HEK293 (cell line): ENCODE data around the gene ASMTL.

Experiments
- CTCF ChIA-PET: fragments of 350-600 bp; formaldehyde crosslinking; extraction: SDS; loops from one replicate; lab custom pipeline; 2021; ENCODE audit warnings: antibody characterized with exemption; lab: Yijun Ruan, JAX
- POLR2A ChIA-PET: fragments of 300-600 bp; formaldehyde crosslinking; extraction: SDS; loops from one replicate; lab custom pipeline; 2020; ENCODE audit warnings: antibody characterized with exemption, inconsistent platforms; lab: Yijun Ruan, JAX
- H3K27ac ChIP-seq: fragments of 200-500 bp; sonication (Bioruptor generic); 2 replicates; pipeline ENCODE4 v1.5.1; 2014; ENCODE audit warnings: low read depth, low read length, control low read depth, inconsistent platforms; ENCODE audit errors: extremely low read depth
- H3K36me3 ChIP-seq, 2 experiments: fragments of 200-500 bp in 1 of 2; sonication (Bioruptor generic) in 1 of 2; 1 replicate in 1 of 2; 2 replicates in 1 of 2; pipeline ENCODE4 v1.5.1; 2014 to 2017; ENCODE audit warnings: inconsistent platforms in 2 of 2, low read length in 2 of 2; ENCODE audit not compliant: control insufficient read depth in 2 of 2, insufficient read depth in 1 of 2
- H3K4me1 ChIP-seq: fragments of 200-500 bp; sonication (Bioruptor generic); 2 replicates; pipeline ENCODE4 v1.5.1; 2014; ENCODE audit warnings: mild to moderate bottlenecking, low read length, inconsistent platforms; ENCODE audit not compliant: control insufficient read depth, insufficient read depth
- H3K4me3 ChIP-seq: 2 replicates; pipeline ENCODE4 v1.5.1; 2011; ENCODE audit warnings: low read depth, mild to moderate bottlenecking, control low read depth, low read length, moderate library complexity
- H3K9me3 ChIP-seq: fragments of 200-500 bp; sonication (Bioruptor generic); 2 replicates; pipeline ENCODE4 v1.5.1; 2014; ENCODE audit warnings: low read depth, low read length, inconsistent platforms; ENCODE audit not compliant: control insufficient read depth, insufficient read depth
- BCL11B ChIP-seq: fragments of 450-650 bp; formaldehyde crosslinking; IDR thresholded peaks from 2 replicates; pipeline ENCODE4 v1.5.1; 2016; ENCODE audit warnings: low read depth, missing biosample characterization, missing genetic modification characterization
- KLF1 ChIP-seq: fragments of 450-650 bp; formaldehyde crosslinking; IDR thresholded peaks from 2 replicates; pipeline ENCODE4 v1.5.1; 2016; ENCODE audit warnings: missing biosample characterization, missing genetic modification characterization
- KLF16 ChIP-seq: fragments of 450-650 bp; formaldehyde crosslinking; IDR thresholded peaks from 2 replicates; pipeline ENCODE4 v1.5.1; 2017; ENCODE audit warnings: missing biosample characterization, missing genetic modification characterization
- KLF9 ChIP-seq: fragments of 450-650 bp; formaldehyde crosslinking; IDR thresholded peaks from 2 replicates; pipeline ENCODE4 v1.5.1; 2016; ENCODE audit warnings: missing biosample characterization, missing genetic modification characterization, low read depth
- SP7 ChIP-seq: fragments of 450-650 bp; formaldehyde crosslinking; IDR thresholded peaks from 2 replicates; pipeline ENCODE4 v1.5.1; 2016; ENCODE audit warnings: missing biosample characterization, missing genetic modification characterization
- YY2 ChIP-seq: fragments of 450-650 bp; formaldehyde crosslinking; IDR thresholded peaks from 2 replicates; pipeline ENCODE4 v1.5.1; 2016; ENCODE audit warnings: missing biosample characterization, missing genetic modification characterization
- ZBTB1 ChIP-seq: fragments of 450-650 bp; formaldehyde crosslinking; IDR thresholded peaks from 2 replicates; pipeline ENCODE4 v1.5.1; 2016; ENCODE audit warnings: missing biosample characterization, missing genetic modification characterization
- ZBTB17 ChIP-seq: fragments of 450-650 bp; formaldehyde crosslinking; IDR thresholded peaks from 2 replicates; pipeline ENCODE4 v1.5.1; 2016; ENCODE audit warnings: missing biosample characterization, missing genetic modification characterization
- ZBTB8A ChIP-seq: fragments of 450-650 bp; formaldehyde crosslinking; IDR thresholded peaks from 2 replicates; pipeline ENCODE4 v1.5.1; 2016; ENCODE audit warnings: missing biosample characterization, missing genetic modification characterization
- ZNF2 ChIP-seq: fragments of 450-650 bp; formaldehyde crosslinking; IDR thresholded peaks from 2 replicates; pipeline ENCODE4 v1.5.1; 2016; ENCODE audit warnings: missing biosample characterization, missing genetic modification characterization
- ZNF214 ChIP-seq: fragments of 450-650 bp; formaldehyde crosslinking; IDR thresholded peaks from 2 replicates; pipeline ENCODE4 v1.5.1; 2017; ENCODE audit warnings: missing biosample characterization, mild to moderate bottlenecking, missing genetic modification characterization, borderline replicate concordance
- ZNF274 ChIP-seq, 2 experiments: fragments of 200-500 bp in 1 of 2; fragments of 450-650 bp in 1 of 2; sonication (Bioruptor generic) in 1 of 2; formaldehyde crosslinking in 1 of 2; IDR thresholded peaks; 2 replicates each; pipeline versions ENCODE4 v1.5.1 to v1.6.1; 2014 to 2016; ENCODE audit warnings: borderline replicate concordance in 1 of 2, inconsistent platforms in 1 of 2, low read length in 1 of 2, missing biosample characterization in 1 of 2, missing genetic modification characterization in 1 of 2
- ZNF311 ChIP-seq: fragments of 450-650 bp; formaldehyde crosslinking; IDR thresholded peaks from 2 replicates; pipeline ENCODE4 v1.5.1; 2017; ENCODE audit warnings: missing biosample characterization, missing genetic modification characterization, borderline replicate concordance
- ZNF391 ChIP-seq: fragments of 450-650 bp; formaldehyde crosslinking; IDR thresholded peaks from 2 replicates; pipeline ENCODE4 v1.5.1; 2016; ENCODE audit warnings: low read depth, missing biosample characterization, missing genetic modification characterization, borderline replicate concordance
- ZNF394 ChIP-seq: fragments of 450-650 bp; formaldehyde crosslinking; IDR thresholded peaks from 2 replicates; pipeline ENCODE4 v1.5.1; 2016; ENCODE audit warnings: missing biosample characterization, missing genetic modification characterization, mild to moderate bottlenecking, moderate library complexity, borderline replicate concordance
- ZNF416 ChIP-seq: fragments of 450-650 bp; formaldehyde crosslinking; IDR thresholded peaks from 2 replicates; pipeline ENCODE4 v1.5.1; 2016; ENCODE audit warnings: missing biosample characterization, missing genetic modification characterization
- ZNF548 ChIP-seq: fragments of 450-650 bp; formaldehyde crosslinking; IDR thresholded peaks from 2 replicates; pipeline ENCODE4 v1.5.1; 2016; ENCODE audit warnings: missing biosample characterization, missing genetic modification characterization
- ZNF561 ChIP-seq: fragments of 450-650 bp; IDR thresholded peaks from 2 replicates; pipeline ENCODE4 v1.5.1; 2018; ENCODE audit warnings: missing biosample characterization, missing genetic modification characterization, borderline replicate concordance
- ZNF585B ChIP-seq: fragments of 450-650 bp; formaldehyde crosslinking; IDR thresholded peaks from 2 replicates; pipeline ENCODE4 v1.5.1; 2016; ENCODE audit warnings: missing biosample characterization, missing genetic modification characterization
- ZNF596 ChIP-seq: fragments of 450-650 bp; IDR thresholded peaks from 2 replicates; pipeline ENCODE4 v1.5.0; 2018; ENCODE audit warnings: missing biosample characterization, mild to moderate bottlenecking, missing genetic modification characterization, moderate library complexity
- ZNF600 ChIP-seq: fragments of 450-650 bp; formaldehyde crosslinking; IDR thresholded peaks from 2 replicates; pipeline ENCODE4 v1.5.1; 2016; ENCODE audit warnings: missing biosample characterization, missing genetic modification characterization
- ZNF610 ChIP-seq: fragments of 450-650 bp; formaldehyde crosslinking; IDR thresholded peaks from 2 replicates; pipeline ENCODE4 v1.5.1; 2016; ENCODE audit warnings: missing biosample characterization, missing genetic modification characterization, borderline replicate concordance
- ZNF629 ChIP-seq: fragments of 450-650 bp; formaldehyde crosslinking; IDR thresholded peaks from 2 replicates; pipeline ENCODE4 v1.5.1; 2017; ENCODE audit warnings: missing biosample characterization, missing genetic modification characterization
- ZNF670 ChIP-seq: fragments of 450-650 bp; formaldehyde crosslinking; IDR thresholded peaks from 2 replicates; pipeline ENCODE4 v1.5.1; 2016; ENCODE audit warnings: missing biosample characterization, missing genetic modification characterization, low read depth
- ZXDB ChIP-seq: fragments of 450-650 bp; formaldehyde crosslinking; IDR thresholded peaks from 2 replicates; pipeline ENCODE4 v1.5.1; 2016; ENCODE audit warnings: missing biosample characterization, missing genetic modification characterization
- TF ChIP-seq, protein P1 (sequence below): fragments of 450-650 bp; formaldehyde crosslinking; IDR thresholded peaks from 2 replicates; pipeline ENCODE4; 2016; ENCODE audit warnings: missing biosample characterization, missing genetic modification characterization
- TF ChIP-seq, protein P2 (sequence below): fragments of 450-650 bp; formaldehyde crosslinking; IDR thresholded peaks from 2 replicates; pipeline ENCODE4 v1.5.1; 2016; ENCODE audit warnings: missing biosample characterization, missing genetic modification characterization
- TF ChIP-seq, protein P3 (sequence below): fragments of 450-650 bp; formaldehyde crosslinking; IDR thresholded peaks from 2 replicates; pipeline ENCODE4 v1.5.1; 2016; ENCODE audit warnings: missing biosample characterization, missing genetic modification characterization
- TF ChIP-seq, protein P4 (sequence below): fragments of 450-650 bp; formaldehyde crosslinking; conservative IDR thresholded peaks from 2 replicates; pipeline ENCODE4 v1.5.1; 2016; ENCODE audit warnings: low read depth, missing biosample characterization, missing genetic modification characterization

Gene ASMTL

DNA sequence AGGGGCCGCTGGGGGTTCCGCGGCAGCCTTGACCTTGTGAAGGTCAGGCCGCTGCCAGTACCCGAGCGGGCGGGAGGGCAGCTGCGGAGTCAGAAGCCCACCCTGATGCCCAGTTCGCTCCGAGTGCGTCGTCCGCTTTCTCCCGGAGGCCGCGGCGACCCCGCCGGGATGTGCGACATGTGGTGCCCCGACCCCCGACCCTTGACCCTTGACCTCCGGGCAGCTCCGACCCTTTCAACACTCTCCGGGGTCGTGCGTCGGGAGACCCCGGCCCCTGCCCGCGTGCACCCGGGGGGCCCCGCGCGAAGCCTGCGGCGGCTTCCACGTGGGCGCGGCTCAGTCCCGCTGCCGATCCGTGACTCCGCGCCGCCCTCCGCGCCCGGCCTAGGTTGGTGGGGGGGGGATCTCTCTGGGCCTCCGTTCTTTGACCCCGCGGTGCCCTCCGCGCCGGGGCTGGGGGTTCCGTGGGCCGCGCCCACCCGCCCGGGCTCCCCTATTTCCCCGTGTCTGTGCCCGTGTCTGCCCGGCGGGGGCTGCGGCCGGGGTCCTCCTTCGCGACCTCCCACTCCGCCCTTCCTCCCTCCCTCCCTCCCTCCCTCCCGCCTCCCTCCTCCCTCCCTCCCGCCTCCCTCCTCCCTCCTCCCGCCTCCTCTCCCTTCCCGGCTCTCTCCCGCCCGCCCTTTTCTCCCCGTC is 60.2 kb downstream of the ASMTL start (continued):
- TF ChIP-seq KLF1 (tag by site-specific recombination) (0 out of 2 replicates have a peak, but pooled peaks have one; percentile 35), ZNF585B (tag by site-specific recombination) (no peak), ZNF548 (no peak), ZNF274 (IDR thresholded peaks at IDR 0.05; ENCODE audit: low read length) (no peak), ZNF274 (tag by site-specific recombination; IDR thresholded peaks at IDR 0.05; ENCODE audit: borderline replicate concordance) (no peak), ZNF311 (tag by site-specific recombination) (no peak)
- TF ChIP-seq, all 188 proteins: peak for 56

DNA sequence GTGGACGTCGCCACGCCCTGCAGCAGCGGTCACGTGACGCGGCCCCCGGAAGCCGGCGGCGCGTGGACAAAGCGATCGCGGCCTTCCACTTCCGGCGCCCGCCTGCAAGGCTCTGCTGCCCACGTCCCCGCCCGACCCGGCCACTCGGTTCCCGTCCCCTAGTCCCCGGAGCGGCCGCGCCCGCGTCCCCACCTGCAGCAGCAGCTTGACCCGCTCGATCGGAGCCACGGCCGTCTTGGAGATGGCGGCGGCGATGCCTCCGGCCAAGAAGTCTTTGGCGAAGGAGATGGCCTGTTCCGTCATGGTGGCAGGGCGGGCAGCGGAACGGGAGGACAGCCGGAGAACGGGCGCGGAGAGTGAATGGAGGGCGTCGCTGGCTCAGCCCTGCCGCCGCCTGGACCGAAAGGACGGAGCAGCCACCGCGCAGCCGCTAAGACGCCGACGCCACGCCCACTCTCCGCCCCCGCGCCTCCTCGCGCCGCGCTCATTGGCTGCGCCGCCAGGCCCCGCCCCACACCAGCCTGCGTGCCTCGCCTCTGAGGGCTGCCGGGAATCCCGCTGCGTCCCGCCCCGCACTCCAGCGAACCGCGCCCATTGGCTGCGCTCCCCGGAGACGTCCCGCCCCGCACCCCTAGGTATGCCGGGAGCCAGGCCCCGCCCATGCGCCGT is 60.9 kb downstream of the ASMTL start, which contains the start of gene SLC25A6:
Gene SLC25A6 (minus strand): TSS at position 407 of the 669 bp plus-strand sequence. CDS start 104 bp downstream, at position 303.
- H3K27ac ChIP-seq: peak within 1 kb of the TSS; percentile 99
- ChIA-PET CTCF (no interaction called here), POLR2A (no interaction called here)
- H3K9me3 ChIP-seq: no peaks in the 10 kb centered on the region
- H3K36me3 ChIP-seq: peaks cover 47 to 70% of the 10 kb centered on the region in 2 experiments
- H3K4me1 ChIP-seq: peaks cover 3% of the 10 kb centered on the region
- peak within 1 kb of the TSS; percentile 100 for H3K4me3 ChIP-seq
- TF ChIP-seq ZNF600 (tag by site-specific recombination): peak; percentile 51
- TF ChIP-seq ZNF2: peak; percentile 71
- TF ChIP-seq, protein P1, sequence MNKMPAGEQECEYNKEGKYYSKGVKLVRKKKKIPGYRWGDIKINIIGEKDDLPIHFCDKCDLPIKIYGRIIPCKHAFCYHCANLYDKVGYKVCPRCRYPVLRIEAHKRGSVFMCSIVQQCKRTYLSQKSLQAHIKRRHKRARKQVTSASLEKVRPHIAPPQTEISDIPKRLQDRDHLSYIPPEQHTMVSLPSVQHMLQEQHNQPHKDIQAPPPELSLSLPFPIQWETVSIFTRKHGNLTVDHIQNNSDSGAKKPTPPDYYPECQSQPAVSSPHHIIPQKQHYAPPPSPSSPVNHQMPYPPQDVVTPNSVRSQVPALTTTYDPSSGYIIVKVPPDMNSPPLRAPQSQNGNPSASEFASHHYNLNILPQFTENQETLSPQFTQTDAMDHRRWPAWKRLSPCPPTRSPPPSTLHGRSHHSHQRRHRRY: 0 out of 2 replicates have a peak, but pooled peaks have one; percentile 65
- peak; percentile 39; the same call in 1 of the 2 replicates for TF ChIP-seq KLF16 (tag by site-specific recombination)
- TF ChIP-seq, protein P2, sequence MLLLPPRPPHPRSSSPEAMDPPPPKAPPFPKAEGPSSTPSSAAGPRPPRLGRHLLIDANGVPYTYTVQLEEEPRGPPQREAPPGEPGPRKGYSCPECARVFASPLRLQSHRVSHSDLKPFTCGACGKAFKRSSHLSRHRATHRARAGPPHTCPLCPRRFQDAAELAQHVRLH: peak; percentile 54; the same call in 1 of the 2 replicates
- no peak for TF ChIP-seq ZNF596 (tag by site-specific recombination)
- TF ChIP-seq SP7: peak; percentile 52
- TF ChIP-seq ZNF391 (tag by site-specific recombination): 0 out of 2 replicates have a peak, but pooled peaks have one; percentile 18
- peak; percentile 20 for TF ChIP-seq ZBTB17
- 0 out of 2 replicates have a peak, but pooled peaks have one; percentile 74 for TF ChIP-seq BCL11B
- peak; percentile 65 for TF ChIP-seq ZXDB
- TF ChIP-seq ZNF629 (tag by site-specific recombination): peak; percentile 30; the same call in 1 of the 2 replicates
- TF ChIP-seq ZBTB1 (tag by site-specific recombination): no peak
- TF ChIP-seq ZNF394: no peak; the same call in 1 of the 2 replicates
- no peak for TF ChIP-seq ZNF416 (tag by site-specific recombination)
- TF ChIP-seq, protein P3, sequence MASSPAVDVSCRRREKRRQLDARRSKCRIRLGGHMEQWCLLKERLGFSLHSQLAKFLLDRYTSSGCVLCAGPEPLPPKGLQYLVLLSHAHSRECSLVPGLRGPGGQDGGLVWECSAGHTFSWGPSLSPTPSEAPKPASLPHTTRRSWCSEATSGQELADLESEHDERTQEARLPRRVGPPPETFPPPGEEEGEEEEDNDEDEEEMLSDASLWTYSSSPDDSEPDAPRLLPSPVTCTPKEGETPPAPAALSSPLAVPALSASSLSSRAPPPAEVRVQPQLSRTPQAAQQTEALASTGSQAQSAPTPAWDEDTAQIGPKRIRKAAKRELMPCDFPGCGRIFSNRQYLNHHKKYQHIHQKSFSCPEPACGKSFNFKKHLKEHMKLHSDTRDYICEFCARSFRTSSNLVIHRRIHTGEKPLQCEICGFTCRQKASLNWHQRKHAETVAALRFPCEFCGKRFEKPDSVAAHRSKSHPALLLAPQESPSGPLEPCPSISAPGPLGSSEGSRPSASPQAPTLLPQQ (tag by site-specific recombination): peak; percentile 57; the same call in 1 of the 2 replicates
- TF ChIP-seq, protein P4, sequence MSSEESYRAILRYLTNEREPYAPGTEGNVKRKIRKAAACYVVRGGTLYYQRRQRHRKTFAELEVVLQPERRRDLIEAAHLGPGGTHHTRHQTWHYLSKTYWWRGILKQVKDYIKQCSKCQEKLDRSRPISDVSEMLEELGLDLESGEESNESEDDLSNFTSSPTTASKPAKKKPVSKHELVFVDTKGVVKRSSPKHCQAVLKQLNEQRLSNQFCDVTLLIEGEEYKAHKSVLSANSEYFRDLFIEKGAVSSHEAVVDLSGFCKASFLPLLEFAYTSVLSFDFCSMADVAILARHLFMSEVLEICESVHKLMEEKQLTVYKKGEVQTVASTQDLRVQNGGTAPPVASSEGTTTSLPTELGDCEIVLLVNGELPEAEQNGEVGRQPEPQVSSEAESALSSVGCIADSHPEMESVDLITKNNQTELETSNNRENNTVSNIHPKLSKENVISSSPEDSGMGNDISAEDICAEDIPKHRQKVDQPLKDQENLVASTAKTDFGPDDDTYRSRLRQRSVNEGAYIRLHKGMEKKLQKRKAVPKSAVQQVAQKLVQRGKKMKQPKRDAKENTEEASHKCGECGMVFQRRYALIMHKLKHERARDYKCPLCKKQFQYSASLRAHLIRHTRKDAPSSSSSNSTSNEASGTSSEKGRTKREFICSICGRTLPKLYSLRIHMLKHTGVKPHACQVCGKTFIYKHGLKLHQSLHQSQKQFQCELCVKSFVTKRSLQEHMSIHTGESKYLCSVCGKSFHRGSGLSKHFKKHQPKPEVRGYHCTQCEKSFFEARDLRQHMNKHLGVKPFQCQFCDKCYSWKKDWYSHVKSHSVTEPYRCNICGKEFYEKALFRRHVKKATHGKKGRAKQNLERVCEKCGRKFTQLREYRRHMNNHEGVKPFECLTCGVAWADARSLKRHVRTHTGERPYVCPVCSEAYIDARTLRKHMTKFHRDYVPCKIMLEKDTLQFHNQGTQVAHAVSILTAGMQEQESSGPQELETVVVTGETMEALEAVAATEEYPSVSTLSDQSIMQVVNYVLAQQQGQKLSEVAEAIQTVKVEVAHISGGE (tag by site-specific recombination): peak; percentile 91
- peak; percentile 11; the same call in 1 of the 2 replicates for TF ChIP-seq ZNF561 (tag by site-specific recombination)
- no peak for TF ChIP-seq ZNF670 (tag by site-specific recombination)
- TF ChIP-seq ZNF610 (tag by site-specific recombination): 0 out of 2 replicates have a peak, but pooled peaks have one; percentile 49
- TF ChIP-seq ZBTB8A (tag by site-specific recombination): peak; percentile 97
- TF ChIP-seq KLF9: no peak
- TF ChIP-seq KLF1 (tag by site-specific recombination): peak; percentile 55; the same call in 1 of the 2 replicates
- peak; percentile 44; the same call in 1 of the 2 replicates for TF ChIP-seq YY2 (tag by site-specific recombination)
- no peak for TF ChIP-seq ZNF214
